HG03571 (cell line): ENCODE measurements around the gene CGB5.
"Not testable (repeated sequence)": the region's sequence is repeated elsewhere in the genome, so short reads cannot be mapped to it uniquely, and the experiment has no call there.

ENCODE experiments used
- ATAC-seq: cut with Tn5 transposase; IDR thresholded peaks from one replicate; pipeline ENCODE4 v1.9.1; 2021; ENCODE audit not compliant: unreplicated experiment

The CGB5 gene

GRCh38 chr19:49056902-49057596 is 13.4 kb downstream of the CGB5 start:
- not testable (repeated sequence) for ATAC-seq

GRCh38 chr19:49057636-49058234 is 14.1 kb downstream of the CGB5 start, which contains the start of gene CGB7:
CGB7 (minus strand) TSS chr19:49057749; CDS start chr19:49055375, 2,374 bp downstream.
- no peak for ATAC-seq

- ATAC-seq: no peak
These were observed 14.9 kb downstream of the CGB5 start for GRCh38 chr19:49058562-49058961.

GRCh38 chr19:49059053-49059452 is 15.4 kb downstream of the CGB5 start:
- no peak for ATAC-seq

GRCh38 chr19:49061000-49061399 is 17.4 kb downstream of the CGB5 start:
- ATAC-seq: no peak

GRCh38 chr19:49061445-49061844 is 17.8 kb downstream of the CGB5 start:
- ATAC-seq: no peak

GRCh38 chr19:49064029-49064629 is 20.5 kb downstream of the CGB5 start:
- ATAC-seq: no peak

- ATAC-seq: no peak
These were observed 21.3 kb downstream of the CGB5 start, which contains the start of gene NTF4 for GRCh38 chr19:49064768-49065611. NTF4 (minus strand) TSS chr19:49064818; CDS start chr19:49061997, 2,821 bp downstream.

- no peak for ATAC-seq
These were observed 22.4 kb downstream of the CGB5 start for GRCh38 chr19:49065905-49066512.

- ATAC-seq: no peak
These were observed 23.9 kb downstream of the CGB5 start for GRCh38 chr19:49067554-49067953.

GRCh38 chr19:49069026-49069425 is 25.4 kb downstream of the CGB5 start:
- no peak for ATAC-seq

- ATAC-seq: no peak
These were observed 26.8 kb downstream of the CGB5 start for GRCh38 chr19:49070416-49070815.

GRCh38 chr19:49071860-49072547 is 28.4 kb downstream of the CGB5 start:
- no peak for ATAC-seq

- ATAC-seq: no peak
These were observed 30.1 kb downstream of the CGB5 start for GRCh38 chr19:49073514-49074378.

- not testable (repeated sequence) for ATAC-seq
These were observed 31.2 kb downstream of the CGB5 start for GRCh38 chr19:49074869-49075268.

GRCh38 chr19:49080392-49080791 is 36.7 kb downstream of the CGB5 start:
- no peak for ATAC-seq

- no peak for ATAC-seq
These were observed 37.6 kb downstream of the CGB5 start for GRCh38 chr19:49081273-49081672.

- ATAC-seq: no peak
These were observed 40.8 kb downstream of the CGB5 start for GRCh38 chr19:49084206-49085019.
